Liver (tissue), 9 donors: ENCODE data around the gene STK32C. TPM values are rescaled to one million over a fixed set of nuclear protein-coding genes. Genes with fewer than 3 reads are reported as not detected.
"Not testable (repeated sequence)": the region's sequence is repeated elsewhere in the genome, so short reads cannot be mapped to it uniquely, and the experiment has no call there.

ENCODE experiments used
- DNase-seq: peaks from one replicate; pipeline ENCODE4 v3.0.0-alpha.2; 2017; ENCODE audit warnings: low spot score
- H3K27ac ChIP-seq, 2 donors: one replicate each; pipeline ENCODE4 v1.7.0; 2013; ENCODE audit warnings: inconsistent platforms in 2 of 2, low read length in 2 of 2, control low read depth in 1 of 2, low read depth in 1 of 2, mild to moderate bottlenecking in 1 of 2
- H3K27me3 ChIP-seq, 4 donors: one replicate each; pipeline versions ENCODE4 v1.6.1 to v1.7.0; 2013; ENCODE audit warnings: low read length in 3 of 4, inconsistent platforms in 1 of 4, mild to moderate bottlenecking in 1 of 4, moderate library complexity in 1 of 4; ENCODE audit not compliant: control insufficient read depth in 4 of 4, insufficient read depth in 4 of 4
- H3K36me3 ChIP-seq, 4 donors: one replicate each; pipeline versions ENCODE4 v1.6.1 to v1.7.0; 2013; ENCODE audit warnings: low read length in 3 of 4, mild to moderate bottlenecking in 3 of 4, low read depth in 1 of 4, moderate library complexity in 1 of 4; ENCODE audit not compliant: control insufficient read depth in 4 of 4, insufficient read depth in 3 of 4
- H3K4me1 ChIP-seq, 4 donors: one replicate each; pipeline versions ENCODE4 v1.6.1 to v1.7.0; 2013; ENCODE audit warnings: low read length in 3 of 4, mild to moderate bottlenecking in 3 of 4, moderate library complexity in 1 of 4; ENCODE audit not compliant: control insufficient read depth in 4 of 4, insufficient read depth in 4 of 4
- H3K4me3 ChIP-seq, 3 donors: one replicate each; pipeline versions ENCODE4 v1.6.1 to v1.7.0; 2013; ENCODE audit warnings: low read length in 3 of 3, control low read depth in 1 of 3, low read depth in 1 of 3, mild to moderate bottlenecking in 1 of 3
- H3K9ac ChIP-seq, 2 donors: one replicate each; pipeline ENCODE4 v1.7.0; 2013; ENCODE audit warnings: low read length in 2 of 2, mild to moderate bottlenecking in 2 of 2, moderate library complexity in 2 of 2, control low read depth in 1 of 2, low read depth in 1 of 2
- H3K9me3 ChIP-seq, 4 donors: one replicate each; pipeline versions ENCODE4 v1.6.1 to v1.7.0; 2013; ENCODE audit warnings: low read length in 3 of 4; ENCODE audit not compliant: control insufficient read depth in 4 of 4
- CTCF ChIP-seq: fragments of 150-350 bp; IDR thresholded peaks from 2 replicates; pipeline ENCODE4 v1.5.1; 2017; ENCODE audit warnings: improper control_type of control experiment, low read depth, low read length; ENCODE audit not compliant: missing input control
- EGR1 ChIP-seq, 2 donors: IDR thresholded peaks; 2 replicates each; pipeline ENCODE4 v1.6.1; 2016 to 2018; ENCODE audit warnings: antibody characterized with exemption in 2 of 2, low read depth in 2 of 2
- FOXA1 ChIP-seq: IDR thresholded peaks from 2 replicates; pipeline ENCODE4 v1.6.1; 2016; ENCODE audit warnings: antibody characterized with exemption
- MAX ChIP-seq: IDR thresholded peaks from 2 replicates; pipeline ENCODE4 v1.6.1; 2016; ENCODE audit warnings: antibody characterized with exemption
- NR2F2 ChIP-seq: IDR thresholded peaks from 2 replicates; pipeline ENCODE4 v1.6.1; 2016; ENCODE audit warnings: antibody characterized with exemption
- RAD21 ChIP-seq, 2 donors: IDR thresholded peaks; 2 replicates each; pipeline ENCODE4 v1.6.1; 2016; ENCODE audit warnings: antibody characterized with exemption in 2 of 2, mild to moderate bottlenecking in 2 of 2
- REST ChIP-seq: IDR thresholded peaks from 2 replicates; pipeline ENCODE4 v1.6.1; 2016; ENCODE audit warnings: antibody characterized with exemption, mild to moderate bottlenecking
- RXRA ChIP-seq, 2 donors: IDR thresholded peaks; 2 replicates each; pipeline ENCODE4 v1.6.1; 2017 to 2018; ENCODE audit warnings: antibody characterized with exemption in 2 of 2, mild to moderate bottlenecking in 1 of 2
- TAF1 ChIP-seq: conservative IDR thresholded peaks from 2 replicates; pipeline ENCODE4 v1.6.1; 2016; ENCODE audit warnings: antibody characterized with exemption, mild to moderate bottlenecking
- YY1 ChIP-seq: IDR thresholded peaks from 2 replicates; pipeline ENCODE4 v1.6.1; 2016; ENCODE audit warnings: antibody characterized with exemption, mild to moderate bottlenecking
- ZBTB33 ChIP-seq: IDR thresholded peaks from 2 replicates; pipeline ENCODE4 v1.6.1; 2016; ENCODE audit warnings: antibody characterized with exemption
- WGBS: extraction: QIAGEN DNeasy Blood & Tissue Kit; methylation state at CpG from one replicate; pipeline ENCODE4 v1.1.7; 2013; 5-methylcytosine and 5-hydroxymethylcytosine counted together
- polyA plus RNA-seq, 2 donors: library from polyadenylated mRNA; stranded (reverse) in 1 of 2; unstranded in 1 of 2; fragments of 200-250 nt in 1 of 2; fragments of >200 nt in 1 of 2; fragmentation: Nextera tagmentation in 1 of 2; extraction: Ambion mirVana in 1 of 2; gene quantifications; one replicate each; pipeline versions ENCODE4 v1.2.1 to v1.2.3, GENCODE V29; 2013 to 2015
- total RNA-seq, 2 donors: library from RNA; depleted of rRNA; stranded (reverse); fragments of >200 nt; gene quantifications; one replicate each; pipeline ENCODE4 v1.2.3, GENCODE V29; 2014
- donor health status: healthy.
- donor health status: healthy.
- donor health status: healthy.
- donor health status: healthy.
- donor health status: healthy.

Gene STK32C
- total and polyA plus RNA-seq, 4 donors: 1.8 to 4.6 (median 2.2) TPM

GRCh38 chr10:132296666-132297443, 10.9 kb downstream of the STK32C start (continued):
- TF ChIP-seq RXRA (IDR thresholded peaks at IDR 0.05) (no peak), EGR1 (IDR thresholded peaks at IDR 0.05; ENCODE audit: low read depth in 2 of 2) (no peak), CTCF (no peak)

- not testable (repeated sequence) for H3K4me3 ChIP-seq, DNase-seq, H3K4me1 ChIP-seq, H3K27me3 ChIP-seq, H3K9me3 ChIP-seq, H3K36me3 ChIP-seq, H3K9ac ChIP-seq, H3K27ac ChIP-seq
- 89% methylated on average over 23 of the region's 23 CpGs for WGBS
Observed at GRCh38 chr10:132295481-132295880, 12.3 kb downstream of the STK32C start.

- no peaks in the 10 kb centered on the region for H3K4me1 ChIP-seq
- no peaks in the 10 kb centered on the region for H3K36me3 ChIP-seq
- H3K27ac ChIP-seq: no peak overlapping the region
- peak; percentile 94 for TF ChIP-seq REST
- no peak for TF ChIP-seq EGR1 (IDR thresholded peaks at IDR 0.05; ENCODE audit: low read depth in 2 of 2)
- no peak for TF ChIP-seq YY1
- H3K4me3 ChIP-seq: no peak overlapping the region
- no peak overlapping the region for H3K9ac ChIP-seq
- H3K27me3 ChIP-seq: no peaks in the 10 kb centered on the region
- H3K9me3 ChIP-seq: no peaks in the 10 kb centered on the region
- DNase-seq: no peak
- WGBS: 67% methylated on average over 23 of the region's 23 CpGs
Observed at GRCh38 chr10:132294561-132295318, 13.0 kb downstream of the STK32C start.

GRCh38 chr10:132293813-132294520, 13.8 kb downstream of the STK32C start:
- Histone ChIP-seq H3K27me3 (no peaks in the 10 kb centered on the region), H3K4me3 (no peak overlapping the region), H3K27ac (no peak overlapping the region), H3K4me1 (no peaks in the 10 kb centered on the region), H3K9me3 (peaks cover 0 to 2% (median 0%) of the 10 kb centered on the region in 4 donors), H3K9ac (no peak overlapping the region), H3K36me3 (no peaks in the 10 kb centered on the region)
- WGBS: 80% methylated on average over 25 of the region's 25 CpGs
- no peak for DNase-seq
- TF ChIP-seq RAD21 (IDR thresholded peaks at IDR 0.05) (no peak), TAF1 (no peak), FOXA1 (no peak), EGR1 (IDR thresholded peaks at IDR 0.05; ENCODE audit: low read depth in 2 of 2) (no peak), NR2F2 (no peak), YY1 (no peak), MAX (no peak), ZBTB33 (no peak), CTCF (no peak)
